HG03469 (cell line): ENCODE data around the gene ITGAE.

ENCODE experiments used
- ATAC-seq: cut with Tn5 transposase; IDR thresholded peaks from one replicate; pipeline ENCODE4 v1.9.1; 2021; ENCODE audit warnings: mild to moderate bottlenecking, moderate library complexity, moderate number of reproducible peaks; ENCODE audit not compliant: unreplicated experiment

Gene ITGAE

GRCh38 chr17:3821101-3821500 is 20.1 kb upstream of the ITGAE start:
- no peak for ATAC-seq

GRCh38 chr17:3818786-3819185 is 17.8 kb upstream of the ITGAE start:
- ATAC-seq, result no peak

- no peak for ATAC-seq
Observed at GRCh38 chr17:3817851-3818605, 17.0 kb upstream of the ITGAE start.

- no peak for ATAC-seq
Observed at GRCh38 chr17:3815925-3816324, 14.9 kb upstream of the ITGAE start.

- ATAC-seq, result no peak
Observed at GRCh38 chr17:3815122-3815521, 14.1 kb upstream of the ITGAE start.

- ATAC-seq, result no peak
Observed at GRCh38 chr17:3814361-3814760, 13.4 kb upstream of the ITGAE start.

- ATAC-seq, result no peak
Observed at GRCh38 chr17:3813171-3813570, 12.2 kb upstream of the ITGAE start.

GRCh38 chr17:3812771-3813170 is 11.8 kb upstream of the ITGAE start:
- ATAC-seq, result no peak

- ATAC-seq, result no peak
Observed at GRCh38 chr17:3812284-3812683, 11.3 kb upstream of the ITGAE start.

- ATAC-seq, result no peak
Observed at GRCh38 chr17:3810019-3810418, 9.0 kb upstream of the ITGAE start.

GRCh38 chr17:3809135-3809534 is 8.1 kb upstream of the ITGAE start:
- ATAC-seq, result no peak

- ATAC-seq, result no peak
Observed at GRCh38 chr17:3808701-3809100, 7.7 kb upstream of the ITGAE start.

- ATAC-seq, result no peak
Observed at GRCh38 chr17:3805581-3805980, 4.6 kb upstream of the ITGAE start.

- no peak for ATAC-seq
Observed at GRCh38 chr17:3804503-3804931, 3.5 kb upstream of the ITGAE start.

GRCh38 chr17:3803308-3803640 is 2.3 kb upstream of the ITGAE start:
- no peak for ATAC-seq

- ATAC-seq, result no peak
Observed at GRCh38 chr17:3802461-3803307, 1.7 kb upstream of the ITGAE start.

GRCh38 chr17:3801792-3802191 is 804 bp upstream of the ITGAE start:
- ATAC-seq, result no peak

- no peak for ATAC-seq
Observed at GRCh38 chr17:3801347-3801746, 359 bp upstream of the ITGAE start.

GRCh38 chr17:3799181-3799945 is 1.6 kb downstream of the ITGAE start:
- ATAC-seq, result no peak

GRCh38 chr17:3798273-3799180 is 2.5 kb downstream of the ITGAE start:
- no peak for ATAC-seq

GRCh38 chr17:3796822-3797170 is 4.2 kb downstream of the ITGAE start:
- ATAC-seq, result peak; percentile 19
